GM18909 (cell line): ENCODE results near the gene MUC5AC.

Experiments used
- ATAC-seq: cut with Tn5 transposase; IDR thresholded peaks from one replicate; pipeline ENCODE4 v1.9.1; 2021; ENCODE audit warnings: mild to moderate bottlenecking; ENCODE audit not compliant: unreplicated experiment, poor library complexity

Gene MUC5AC

GRCh38 chr11:1193326-1194230, 35.8 kb downstream of the MUC5AC start:
- ATAC-seq: no peak

GRCh38 chr11:1194231-1194976, 36.7 kb downstream of the MUC5AC start:
- no peak for ATAC-seq

GRCh38 chr11:1194977-1195681, 37.4 kb downstream of the MUC5AC start:
- ATAC-seq: no peak

GRCh38 chr11:1195682-1196515, 38.1 kb downstream of the MUC5AC start:
- ATAC-seq: no peak

GRCh38 chr11:1196516-1197391, 39.0 kb downstream of the MUC5AC start:
- ATAC-seq: no peak

- no peak for ATAC-seq
These were observed 39.7 kb downstream of the MUC5AC start for GRCh38 chr11:1197431-1197885.

GRCh38 chr11:1197886-1198560, 40.3 kb downstream of the MUC5AC start:
- no peak for ATAC-seq

GRCh38 chr11:1198561-1199240, 40.9 kb downstream of the MUC5AC start:
- no peak for ATAC-seq

GRCh38 chr11:1199241-1199750, 41.5 kb downstream of the MUC5AC start:
- no peak for ATAC-seq

GRCh38 chr11:1199751-1200610, 42.2 kb downstream of the MUC5AC start:
- no peak for ATAC-seq

- no peak for ATAC-seq
These were observed 42.9 kb downstream of the MUC5AC start for GRCh38 chr11:1200611-1201191.

GRCh38 chr11:1201395-1202153, 43.8 kb downstream of the MUC5AC start:
- no peak for ATAC-seq

- no peak for ATAC-seq
These were observed 44.5 kb downstream of the MUC5AC start for GRCh38 chr11:1202154-1202775.

- ATAC-seq: no peak
These were observed 45.2 kb downstream of the MUC5AC start for GRCh38 chr11:1202776-1203504.
